Neural cell (in vitro differentiated cells): ENCODE data around the gene GTF3C2.

ENCODE experiments used
- CTCF ChIP-seq: fragments of 450-650 bp; IDR thresholded peaks from 2 replicates; pipeline ENCODE4 v1.5.1; 2014; ENCODE audit warnings: antibody characterized with exemption, mild to moderate bottlenecking, moderate library complexity; ENCODE audit not compliant: poor library complexity, severe bottlenecking
- EP300 ChIP-seq: fragments of 450-650 bp; conservative IDR thresholded peaks from 2 replicates; pipeline ENCODE4 v1.6.1; 2014; ENCODE audit warnings: antibody characterized with exemption, mild to moderate bottlenecking, moderate library complexity; ENCODE audit not compliant: poor library complexity, severe bottlenecking
- EZH2 ChIP-seq: fragments of 200-600, 300-800 bp; shearing (Covaris generic), sonication (generic); IDR thresholded peaks from 2 replicates; pipeline ENCODE4 v1.6.1; 2014; ENCODE audit warnings: antibody characterized with exemption, low read length, borderline replicate concordance, mild to moderate bottlenecking; ENCODE audit not compliant: insufficient read depth, poor library complexity, severe bottlenecking
- POLR2AphosphoS5 ChIP-seq: IDR thresholded peaks from 2 replicates; pipeline ENCODE4 v1.6.1; 2012
- RAD21 ChIP-seq: fragments of 450-650 bp; conservative IDR thresholded peaks from 2 replicates; pipeline ENCODE4 v1.6.1; 2014; ENCODE audit warnings: antibody characterized with exemption, mild to moderate bottlenecking, moderate library complexity
- REST ChIP-seq: IDR thresholded peaks from 2 replicates; pipeline ENCODE4 v1.6.1; 2012; ENCODE audit warnings: borderline replicate concordance
- TAF1 ChIP-seq: IDR thresholded peaks from 2 replicates; pipeline ENCODE4 v1.6.1; 2012; ENCODE audit warnings: low read depth

GRCh38 chr2:27373567-27373966 is 17.0 kb upstream of the GTF3C2 start:
- no peak for TF ChIP-seq EZH2
- no peak for TF ChIP-seq REST
- TF ChIP-seq EP300: no peak
- no peak for TF ChIP-seq CTCF
- TF ChIP-seq POLR2AphosphoS5: no peak
- no peak for TF ChIP-seq RAD21
- TF ChIP-seq TAF1: no peak
